Anterior cingulate cortex (tissue), 58 donors: ENCODE results near the gene PRR7.

Experiments used
- DNase-seq, 58 donors: peaks; one replicate each; lab custom pipeline; 2025; lab: John Stamatoyannopoulos, UW

The PRR7 gene

DNA sequence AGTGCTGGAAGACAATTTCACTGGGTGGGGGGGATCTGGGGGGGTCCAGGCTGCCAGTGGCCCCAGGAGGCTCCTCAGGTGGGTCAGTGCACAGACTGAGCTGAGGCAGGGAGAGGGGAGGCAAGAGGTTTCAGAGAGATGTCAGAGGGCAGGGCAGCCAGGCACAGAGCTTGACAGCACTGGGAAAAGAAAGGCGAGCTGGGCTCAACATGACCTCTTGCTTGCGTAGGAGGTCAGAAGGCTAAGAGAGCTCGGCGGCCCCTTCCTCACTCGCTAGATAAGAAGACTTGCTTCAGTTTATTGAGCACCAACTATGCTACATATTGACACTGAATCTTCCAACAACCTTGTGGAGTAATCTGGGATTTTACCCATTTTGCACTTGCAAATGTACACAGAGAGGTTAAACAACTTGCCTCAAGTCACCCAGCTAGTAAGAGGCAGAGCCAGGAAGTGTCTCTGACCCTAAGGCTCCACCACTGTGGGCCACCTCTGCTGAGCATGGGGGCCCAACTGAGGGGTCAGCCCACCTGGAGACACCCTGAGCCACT, 47.3 kb downstream of the PRR7 start:
- no peak for DNase-seq

DNA sequence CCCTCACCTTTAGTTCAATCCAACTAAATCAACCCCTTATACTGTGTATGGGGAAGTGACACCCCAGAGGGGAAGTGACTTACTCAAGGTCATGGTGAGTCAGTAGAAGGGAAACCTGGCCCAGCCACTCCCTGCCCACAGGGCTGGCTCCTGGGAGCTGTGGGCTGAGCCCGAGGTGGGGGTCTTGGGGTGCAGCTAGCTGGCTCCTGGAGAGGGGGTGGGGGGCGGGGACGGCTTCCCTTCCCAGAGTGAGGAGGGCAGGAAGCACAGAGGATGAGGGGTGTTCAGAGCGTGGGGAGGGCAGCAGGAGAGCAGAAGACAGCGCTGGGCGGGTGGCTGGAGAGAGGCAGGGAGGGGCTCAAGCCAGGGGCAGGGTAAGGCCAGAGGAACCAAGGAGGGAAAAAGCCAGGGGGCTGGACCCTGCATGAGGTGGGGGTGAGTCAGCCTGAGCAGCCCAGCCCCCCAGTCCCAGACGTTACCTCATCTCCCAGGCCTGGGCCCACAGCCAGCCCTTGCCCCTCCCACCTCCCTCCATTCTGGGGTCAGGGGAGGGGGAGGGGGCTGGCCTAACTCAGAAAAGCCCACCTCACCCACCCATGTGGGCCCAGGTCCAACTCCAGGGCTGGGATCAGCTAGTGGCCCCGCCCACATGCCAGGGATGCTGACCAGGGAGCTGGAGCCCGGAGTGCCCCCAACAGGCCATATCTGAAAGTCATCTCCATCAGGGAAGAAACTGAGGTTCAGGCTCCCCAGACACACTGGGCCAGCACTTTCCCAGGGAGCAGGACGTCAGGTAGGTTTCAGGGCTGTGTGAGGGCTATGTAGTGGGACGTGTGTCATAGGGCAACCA, 48.0 kb downstream of the PRR7 start:
- DNase-seq, result peak in 4 of 58 donors; percentile 9 to 62 (median 28)

- no peak for DNase-seq
Measured at GRCh38 chr5:177495243-177496060, 48.8 kb downstream of the PRR7 start.

- DNase-seq, result peak in 1 of 58 donors; percentile 25
Measured at GRCh38 chr5:177496070-177496726, 49.6 kb downstream of the PRR7 start.

- DNase-seq, result no peak
Measured at GRCh38 chr5:177496727-177497291, 50.2 kb downstream of the PRR7 start.

- peak in 57 of 58 donors; percentile 18 to 94 (median 81) for DNase-seq
Measured at GRCh38 chr5:177497292-177498012, 50.8 kb downstream of the PRR7 start, which contains the start of gene PDLIM7. TSS of gene PDLIM7 (minus strand) at chr5:177497604. CDS start at chr5:177496512, 1,092 bp downstream.

GRCh38 chr5:177498013-177498787, 51.6 kb downstream of the PRR7 start:
- no peak for DNase-seq

DNA sequence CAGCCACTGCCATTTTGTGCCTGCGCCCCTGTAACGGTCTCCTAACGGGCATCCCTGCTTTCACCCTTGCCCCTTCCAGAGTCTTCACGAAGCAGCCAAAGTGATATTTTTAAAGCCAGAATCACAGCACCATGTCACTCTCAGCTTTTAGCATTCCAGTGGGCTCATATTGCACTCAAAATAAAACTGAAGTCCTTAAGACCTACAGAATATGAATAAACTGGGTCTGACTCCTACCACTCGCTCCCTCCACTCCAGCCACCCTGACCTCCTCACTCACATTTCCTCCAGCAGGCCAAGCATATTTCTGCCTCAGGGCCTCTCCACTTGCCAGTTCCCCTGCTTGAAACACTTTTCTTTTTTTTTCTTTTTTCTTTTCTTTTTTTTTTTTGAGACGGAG, 53.2 kb downstream of the PRR7 start:
- no peak for DNase-seq

DNA sequence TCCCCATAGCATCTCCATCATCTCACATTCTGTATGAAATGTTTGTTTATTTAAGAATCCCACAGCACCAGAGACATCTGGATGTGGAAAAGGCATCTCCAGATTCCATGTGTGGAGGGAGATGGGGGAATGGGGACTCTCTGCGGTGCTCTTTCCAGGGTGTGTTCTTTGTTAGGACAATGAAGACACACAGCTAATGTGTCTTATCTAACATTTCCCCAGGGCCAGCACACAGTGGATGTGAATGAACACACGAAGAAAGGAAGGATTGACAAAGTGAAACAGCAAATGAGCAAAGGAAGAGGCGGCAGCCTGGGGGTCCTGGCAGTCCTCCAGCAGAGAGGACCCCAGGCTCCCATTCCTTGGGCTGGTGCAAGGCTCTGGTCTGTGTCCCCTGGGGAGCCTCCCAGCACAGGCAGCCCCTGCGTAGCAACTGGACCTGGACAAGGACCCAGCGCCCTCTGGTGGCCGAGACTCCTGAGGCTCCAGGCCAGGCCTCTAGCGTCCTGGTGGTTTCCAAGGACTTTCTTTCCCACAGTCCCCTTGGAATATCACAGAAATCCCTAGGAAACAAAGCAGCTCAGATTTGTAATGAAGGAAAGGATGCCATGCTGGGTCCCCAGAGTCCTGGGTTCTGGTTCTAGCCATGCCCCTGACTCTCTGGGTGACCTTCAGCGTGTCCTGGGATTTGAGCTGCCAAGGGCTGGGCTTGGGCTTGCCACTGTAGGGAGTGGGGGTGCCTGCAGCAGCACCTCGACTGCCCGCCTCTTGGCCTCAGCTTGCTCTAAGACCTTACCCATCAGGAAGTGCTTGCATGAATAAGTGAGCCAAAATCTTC, 54.3 kb downstream of the PRR7 start:
- DNase-seq, result peak in 57 of 58 donors; percentile 24 to 96 (median 79)

DNA sequence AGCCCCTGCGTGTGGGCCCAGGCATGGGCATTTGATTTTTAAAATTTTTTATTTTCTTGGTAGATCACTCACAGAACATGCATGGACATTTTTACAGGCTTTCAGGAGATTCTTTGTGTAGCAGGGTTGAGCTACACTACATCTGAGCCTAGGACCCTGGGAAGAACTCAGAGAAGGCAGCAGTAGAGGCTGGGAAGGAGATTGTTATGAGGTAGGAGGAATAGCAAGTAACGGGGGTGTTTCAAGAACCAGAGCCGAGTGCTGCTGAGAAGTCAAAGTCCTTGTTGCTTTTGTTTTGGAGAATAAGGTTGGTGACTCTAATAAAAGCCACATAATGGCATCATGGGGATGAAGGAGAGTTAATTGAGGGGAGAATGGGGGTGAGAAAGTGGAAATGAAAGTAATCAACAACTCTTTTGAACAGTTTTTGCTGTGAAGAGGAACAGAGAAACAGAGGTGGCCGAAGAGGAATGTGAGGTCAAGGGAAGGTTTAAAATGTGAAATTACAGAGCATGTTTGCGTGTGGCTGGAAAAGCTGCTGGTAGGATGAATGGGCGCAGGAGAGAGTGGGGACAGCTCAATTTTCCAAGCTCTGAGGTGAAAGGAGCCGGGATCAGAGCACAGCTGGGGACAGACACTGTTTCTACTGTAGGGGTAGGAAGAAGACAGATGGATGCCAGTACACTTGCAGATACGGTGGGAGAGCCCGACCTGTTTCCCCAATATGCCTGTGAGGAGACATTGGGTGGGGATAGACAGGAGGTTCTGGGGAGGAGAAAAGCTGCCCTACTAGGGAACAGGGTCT, 55.5 kb downstream of the PRR7 start:
- no peak for DNase-seq

- no peak for DNase-seq
Measured at GRCh38 chr5:177502886-177503285, 56.3 kb downstream of the PRR7 start.

- no peak for DNase-seq
Measured at GRCh38 chr5:177503351-177504085, 56.9 kb downstream of the PRR7 start.

GRCh38 chr5:177504086-177505056, 57.8 kb downstream of the PRR7 start:
- DNase-seq, result no peak

DNA sequence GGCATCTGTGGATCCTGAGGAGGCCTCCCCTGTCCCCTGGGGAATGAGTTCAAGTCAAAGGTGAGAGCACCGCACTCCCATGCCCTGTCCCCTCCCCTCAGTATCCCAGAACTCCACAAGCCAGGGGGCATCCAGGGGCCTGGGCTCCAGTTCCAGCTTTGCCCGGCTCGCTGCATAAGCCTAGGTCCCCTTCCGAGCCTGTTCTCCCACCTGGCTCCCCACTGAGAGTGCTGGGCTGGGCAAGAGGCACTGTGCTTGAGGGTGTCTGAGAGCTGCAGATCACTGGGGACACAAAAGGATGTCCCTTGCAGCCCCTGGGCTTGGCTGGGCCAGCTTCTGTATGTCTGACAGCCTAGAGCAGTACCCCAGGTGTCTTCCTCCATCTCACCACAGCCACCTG, 58.5 kb downstream of the PRR7 start:
- DNase-seq, result no peak
